H4 (cell line): ENCODE data around the gene VWA1. TPM values are rescaled to one million over a fixed set of nuclear protein-coding genes. Genes with fewer than 3 reads are reported as not detected.
"Not testable (repeated sequence)": the region's sequence is repeated elsewhere in the genome, so short reads cannot be mapped to it uniquely, and the experiment has no call there.

Experiments used
- DNase-seq: peaks from one replicate; pipeline ENCODE4 v3.0.0-alpha.2; 2015; ENCODE audit warnings: low spot score
- total RNA-seq: library from RNA; depleted of rRNA; stranded (reverse); fragments of >200 nt; shearing (Covaris generic); gene quantifications from 2 replicates; pipeline ENCODE4 v1.2.3, GENCODE V29; 2014; rRNA removed

VWA1 gene
- 0.04 TPM in 1 of 2 replicates, not detected in the other for total RNA-seq

DNA sequence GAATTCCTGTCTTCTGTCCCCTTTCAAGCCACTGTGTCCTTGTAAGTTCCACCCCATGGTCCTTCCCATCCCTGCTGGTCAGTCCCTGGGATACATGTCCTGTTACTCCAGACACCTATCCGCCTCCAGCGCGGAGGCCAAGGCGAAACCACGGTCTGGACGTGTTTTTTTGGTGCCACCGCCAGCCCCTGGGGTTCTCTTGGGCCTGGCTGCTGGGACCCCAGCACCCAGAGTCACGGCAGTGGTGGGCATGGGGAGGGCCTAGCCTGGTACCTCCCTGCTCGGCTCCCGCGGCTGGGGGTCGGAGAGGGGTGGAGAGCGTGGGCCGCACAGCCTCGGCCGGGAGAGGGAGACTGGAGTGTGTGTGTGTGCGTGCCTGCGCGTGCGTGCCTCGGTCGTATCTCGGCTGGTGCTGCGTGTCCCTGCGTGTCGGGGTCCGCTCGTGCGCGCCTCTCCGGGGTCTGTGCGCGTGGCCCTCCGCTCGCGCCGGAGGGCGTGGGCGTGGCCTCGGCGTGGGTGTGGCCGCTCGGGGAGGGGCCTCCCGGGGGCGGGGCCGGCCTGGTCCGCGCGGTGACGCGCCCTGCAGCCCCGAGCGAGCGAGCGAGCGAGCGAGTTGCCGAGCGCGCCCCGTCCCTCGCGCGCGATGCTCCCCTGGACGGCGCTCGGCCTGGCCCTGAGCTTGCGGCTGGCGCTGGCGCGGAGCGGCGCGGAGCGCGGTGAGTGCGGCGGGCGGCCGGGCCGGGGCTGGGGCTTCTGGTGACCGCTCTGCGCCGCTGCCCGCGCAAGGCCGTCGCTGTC, at the start of gene VWA1:
VWA1 (plus strand) TSS at position 585 of the 798 bp plus-strand sequence; CDS start at position 644, 59 bp downstream.
- no peak for DNase-seq

- DNase-seq = no peak
These were observed 49.6 kb upstream of the VWA1 start for GRCh38 chr1:1385931-1386330.

DNA sequence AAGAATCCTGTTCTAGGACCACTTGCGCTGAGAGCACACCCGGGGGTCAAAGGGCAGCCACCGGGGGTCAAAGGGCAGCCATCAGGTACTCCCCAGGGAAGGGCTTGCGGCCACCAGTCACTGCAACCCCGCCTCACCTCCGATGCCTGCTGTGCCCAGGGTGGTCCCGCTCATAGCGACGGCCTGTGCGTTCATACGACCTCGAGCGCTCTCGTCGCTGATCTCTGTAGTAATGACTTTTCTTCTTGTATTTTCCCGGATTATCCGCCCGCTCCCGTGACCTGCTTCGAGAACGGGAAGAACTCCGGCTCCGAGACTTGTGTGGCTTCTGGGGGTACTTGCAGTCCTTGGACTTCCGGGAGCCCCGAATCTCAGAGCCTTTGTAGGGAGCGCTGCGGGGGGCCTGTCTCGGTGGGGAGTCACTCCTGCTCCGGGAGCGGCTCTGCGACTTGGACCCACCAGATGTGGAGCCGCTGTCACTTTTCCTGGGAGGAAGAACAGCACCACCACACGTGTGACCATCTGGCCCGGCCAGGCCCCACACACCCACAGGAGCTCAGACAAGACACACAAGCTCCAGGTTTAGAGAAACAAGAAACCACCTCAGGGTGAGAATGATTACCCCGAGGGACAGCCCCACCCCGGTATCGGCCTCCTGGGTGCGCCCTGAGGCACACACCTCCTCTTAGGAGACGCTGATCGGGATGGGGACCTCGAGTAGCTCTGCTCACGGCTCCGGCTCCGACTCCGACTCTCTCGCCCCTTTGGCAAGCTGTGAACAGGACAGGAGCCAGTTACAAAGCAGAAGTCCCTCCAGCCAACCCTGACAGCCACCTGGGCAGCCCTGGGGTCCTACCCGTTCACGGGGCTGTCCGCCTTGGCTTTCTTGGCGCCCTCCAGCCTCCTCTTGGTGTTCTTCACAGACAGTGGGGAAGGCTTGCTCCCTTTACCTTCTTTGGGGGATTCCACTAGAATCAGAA, 48.1 kb upstream of the VWA1 start:
- no peak for DNase-seq

DNA sequence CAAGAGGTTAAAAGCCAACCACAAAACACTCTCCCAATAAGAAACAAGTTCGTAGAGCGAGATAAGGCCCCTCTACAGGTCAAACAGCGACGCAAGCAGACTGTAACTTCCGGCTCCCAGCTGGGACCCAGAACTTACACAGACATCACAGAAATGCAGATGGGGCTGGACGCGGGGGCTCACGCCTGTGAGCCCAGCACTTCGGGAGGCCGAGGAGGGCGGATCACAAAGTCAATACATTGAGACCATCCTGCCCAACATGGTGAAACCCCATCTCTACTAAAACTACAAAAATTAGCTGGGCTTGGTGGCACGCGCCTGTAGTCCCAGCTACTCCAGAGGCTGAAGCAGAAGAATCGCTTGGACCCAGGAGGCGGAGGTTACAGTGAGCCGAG, 47.4 kb upstream of the VWA1 start:
- no peak for DNase-seq

DNA sequence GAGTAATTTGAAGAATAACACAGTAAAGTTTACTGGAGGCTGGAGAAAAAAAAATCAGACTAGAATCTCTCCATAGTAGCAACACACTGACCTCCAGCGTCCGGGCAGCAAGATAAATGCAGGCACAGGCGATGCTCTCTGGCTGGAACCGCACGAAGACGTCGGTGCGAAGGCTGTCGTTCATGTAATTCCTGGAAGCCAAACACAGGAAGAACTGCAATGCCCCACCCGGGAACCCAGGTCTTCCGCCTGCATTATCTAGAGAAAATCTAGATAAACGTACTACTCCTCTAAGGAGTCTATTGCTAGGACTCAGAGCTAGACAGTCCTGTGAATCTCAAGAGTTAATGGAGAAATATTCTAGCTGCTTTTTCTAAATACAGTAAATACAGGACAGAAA, 44.8 kb upstream of the VWA1 start:
- DNase-seq = no peak

DNA sequence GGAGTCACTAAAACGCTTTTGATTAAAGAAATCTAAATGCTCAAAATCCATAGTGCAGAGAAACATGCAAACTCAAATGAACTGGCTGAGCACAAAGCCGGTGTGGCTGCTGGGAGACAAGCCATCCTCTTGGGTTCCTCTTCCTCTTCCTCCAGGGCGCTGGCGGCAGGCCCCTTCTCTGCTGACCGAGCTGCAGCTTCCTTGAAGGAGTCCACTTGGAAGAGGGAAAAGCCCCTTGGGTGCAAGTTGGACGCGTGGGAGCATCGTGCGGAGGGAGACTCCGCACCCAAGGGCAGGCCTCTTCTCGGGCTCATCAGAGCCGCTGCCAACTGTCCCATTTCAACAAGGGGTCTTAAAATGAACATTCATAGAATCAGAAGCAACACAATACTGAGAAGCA, 44.3 kb upstream of the VWA1 start:
- DNase-seq = no peak

DNA sequence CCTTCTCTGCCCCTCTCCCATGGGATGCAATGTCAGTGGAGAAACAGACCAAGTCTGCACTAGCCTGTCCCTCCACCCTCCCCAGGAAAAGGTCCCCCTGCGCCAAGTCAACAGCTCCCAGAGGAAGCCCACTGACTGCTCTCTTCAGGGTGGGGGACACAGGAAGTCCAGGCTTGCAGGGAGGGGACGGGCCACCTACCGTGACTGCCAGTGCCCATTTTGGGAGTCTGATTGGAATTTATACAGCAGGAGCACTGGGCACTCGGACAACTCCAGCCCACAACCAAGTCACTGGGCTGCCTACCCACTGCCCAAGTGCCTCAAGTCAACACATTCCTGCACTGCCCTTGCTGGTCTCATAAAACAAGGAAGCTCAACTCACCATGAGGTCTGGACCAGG, 42.5 kb upstream of the VWA1 start:
- no peak for DNase-seq

DNA sequence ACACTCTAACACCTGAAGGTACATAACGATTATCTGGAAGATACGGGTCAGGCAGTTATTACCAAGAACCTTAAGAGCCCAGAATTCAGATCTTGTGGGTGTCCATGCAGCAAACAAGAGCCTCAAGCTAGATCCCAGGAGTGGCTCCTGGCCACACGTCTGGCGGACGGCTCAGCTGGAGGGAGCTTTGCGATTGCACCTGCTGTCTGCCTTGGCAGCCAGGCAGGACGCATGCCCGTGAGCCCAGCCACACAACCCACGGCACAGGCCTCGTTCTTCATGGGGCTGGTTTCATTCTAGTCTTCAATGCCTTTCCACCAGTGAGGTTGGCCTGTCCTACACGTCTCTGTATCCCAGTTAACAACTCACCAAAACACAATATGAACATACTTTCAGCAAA, 42.1 kb upstream of the VWA1 start:
- no peak for DNase-seq

DNA sequence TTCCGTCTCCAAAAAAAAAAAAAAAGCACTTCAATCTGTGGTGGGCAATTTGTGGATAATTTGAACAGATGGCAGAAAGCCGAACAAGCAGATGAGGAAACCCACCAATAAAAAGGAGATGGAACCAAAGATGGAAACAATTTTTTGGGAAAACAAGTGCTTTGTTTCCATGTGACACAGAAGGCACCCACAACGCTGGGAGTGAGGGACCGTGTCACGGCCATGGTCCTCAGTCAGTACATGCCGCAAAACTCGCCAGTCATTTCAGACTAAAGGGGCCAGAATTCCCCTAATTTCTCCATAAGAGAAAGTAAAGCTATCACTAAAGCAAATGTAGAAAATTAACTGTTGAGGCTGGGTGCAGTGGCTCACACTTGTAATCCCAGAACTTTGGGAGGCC, 41.4 kb upstream of the VWA1 start:
- no peak for DNase-seq

DNA sequence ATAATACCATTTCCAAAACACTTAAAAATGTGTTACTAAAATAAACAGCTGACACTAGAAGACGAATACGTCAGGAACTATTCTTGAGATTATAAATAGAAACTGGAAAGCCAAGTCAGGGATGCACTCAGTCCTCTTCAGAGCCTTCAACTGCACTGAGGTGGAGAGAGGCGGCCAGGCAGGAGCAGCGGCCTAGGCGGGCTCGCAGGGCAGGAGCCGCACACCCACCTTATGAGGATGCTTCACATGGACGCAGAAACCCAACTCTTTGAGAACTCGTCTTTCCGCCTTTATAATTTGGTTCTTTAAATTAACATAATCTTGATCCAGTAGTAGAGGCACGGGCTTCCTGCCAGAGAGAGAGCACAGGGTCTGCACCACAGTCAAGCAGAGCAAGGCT, 40.3 kb upstream of the VWA1 start:
- DNase-seq = no peak

- DNase-seq = no peak
These were observed 37.5 kb upstream of the VWA1 start for GRCh38 chr1:1397839-1398523.

GRCh38 chr1:1398677-1399186, 36.8 kb upstream of the VWA1 start:
- no peak for DNase-seq

- DNase-seq = peak; percentile 98
These were observed 36.2 kb upstream of the VWA1 start, which contains the start of gene CCNL2 for GRCh38 chr1:1399187-1399871. Gene CCNL2, minus strand, starts transcription at chr1:1399335. Its CDS starts 29 bp downstream, at chr1:1399306.

- DNase-seq = no peak
These were observed 35.5 kb upstream of the VWA1 start for GRCh38 chr1:1399872-1400575.

- DNase-seq = no peak
These were observed 34.7 kb upstream of the VWA1 start for GRCh38 chr1:1400576-1401456.

- DNase-seq = no peak
These were observed 34.0 kb upstream of the VWA1 start for GRCh38 chr1:1401457-1402010.

DNA sequence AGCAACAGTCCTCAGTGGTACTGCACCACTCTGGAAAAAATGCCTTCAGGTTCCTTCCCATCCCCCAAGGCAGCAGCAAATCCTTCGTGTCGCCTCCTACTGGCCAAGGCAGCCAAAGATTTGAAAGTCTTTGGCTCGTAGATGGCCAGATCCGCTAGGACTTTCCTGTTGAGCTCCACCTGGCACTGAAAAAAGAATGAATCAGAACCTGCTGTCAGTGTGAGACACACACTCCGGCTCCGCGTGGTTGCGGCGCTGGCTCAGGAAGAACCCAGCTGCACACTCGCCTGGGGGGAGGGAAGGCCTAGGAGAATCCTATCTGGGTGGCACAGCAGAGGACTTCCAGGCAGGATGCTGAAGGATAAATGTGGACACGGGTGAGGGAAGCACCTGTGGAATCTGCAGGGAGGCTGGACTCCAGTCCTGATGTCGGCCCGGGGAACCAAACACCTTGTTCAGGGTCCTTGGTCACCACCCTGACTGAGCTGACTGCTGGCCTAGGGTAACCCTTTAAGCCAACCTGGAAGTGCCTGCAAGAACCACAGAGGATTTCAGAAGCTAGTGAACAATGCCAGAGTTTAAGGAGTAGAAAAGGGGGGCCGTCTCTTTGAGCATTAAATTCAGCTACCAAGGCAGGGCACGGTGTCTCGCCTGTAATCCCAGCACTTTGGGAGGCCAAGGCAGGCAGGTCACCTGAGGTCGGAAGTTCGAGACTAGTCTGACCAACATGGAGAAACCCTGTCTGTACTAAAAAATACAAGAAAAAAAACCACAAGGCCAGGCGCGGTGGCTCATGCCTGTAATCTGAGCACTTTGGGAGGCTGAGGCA, 33.2 kb upstream of the VWA1 start:
- DNase-seq = peak; percentile 73

DNA sequence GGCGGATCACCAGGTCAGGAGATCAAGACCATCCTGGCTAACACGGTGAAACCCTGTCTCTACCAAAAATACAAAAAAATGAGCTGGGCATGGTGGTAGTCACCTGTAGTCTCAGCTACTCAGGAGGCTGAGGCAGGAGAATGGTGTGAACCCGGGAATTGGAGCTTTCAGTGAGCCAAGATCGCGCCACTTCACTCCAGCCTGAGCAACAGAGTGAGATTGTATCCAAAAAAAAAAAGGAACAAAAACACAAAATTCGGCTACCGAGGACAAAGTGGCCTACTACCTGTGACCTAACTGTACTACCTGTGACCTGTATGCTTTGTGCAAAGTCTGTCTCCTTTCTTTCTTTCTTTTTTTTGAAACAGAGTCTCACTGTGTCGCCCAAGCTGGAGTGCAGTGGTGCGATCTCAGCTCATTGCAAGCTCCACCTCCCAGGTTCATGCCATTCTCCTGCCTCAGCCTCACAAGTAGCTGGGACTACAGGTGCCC, 32.5 kb upstream of the VWA1 start:
- DNase-seq = not testable (repeated sequence)
